HepG2 (cell line): Measurements from ENCODE around the gene JUND. TPM values are rescaled to one million over a fixed set of nuclear protein-coding genes. Genes with fewer than 3 reads are reported as not detected.
A peak's percentile ranks its signal among the peaks of the same experiment; 100 is the strongest.

ENCODE experiments used
- CHD2 ChIP-seq: IDR thresholded peaks from 2 replicates; pipeline ENCODE4 v1.6.1; 2011; ENCODE audit warnings: low read depth, low read length, improper control_type of control experiment
- ETV5 ChIP-seq: IDR thresholded peaks from 2 replicates; pipeline ENCODE4 v1.6.1; 2018; ENCODE audit warnings: missing biosample characterization, missing genetic modification reagents, inconsistent platforms, borderline replicate concordance
- HOXA9 ChIP-seq: sonication (generic); formaldehyde crosslinking; IDR thresholded peaks from 2 replicates; pipeline ENCODE4 v1.8.1; 2022; ENCODE audit warnings: missing genetic modification reagents, mild to moderate bottlenecking, moderate library complexity, borderline replicate concordance
- KAT8 ChIP-seq: IDR thresholded peaks from 2 replicates; pipeline ENCODE4 v1.6.1; 2016; ENCODE audit warnings: missing genetic modification reagents, missing compliant biosample characterization
- MATR3 ChIP-seq: sonication (generic); formaldehyde crosslinking; IDR thresholded peaks from 2 replicates; pipeline ENCODE4 v1.4.0; 2020; ENCODE audit warnings: missing genetic modification reagents
- NFIB ChIP-seq: sonication (generic); formaldehyde crosslinking; IDR thresholded peaks from 2 replicates; pipeline ENCODE4 v1.9.0; 2021; ENCODE audit warnings: missing genetic modification reagents, mild to moderate bottlenecking, borderline replicate concordance
- REL ChIP-seq: sonication (generic); formaldehyde crosslinking; conservative IDR thresholded peaks from 2 replicates; pipeline ENCODE4 v1.8.0; 2022; ENCODE audit warnings: mild to moderate bottlenecking, missing genetic modification reagents, moderate library complexity
- RFX5 ChIP-seq: IDR thresholded peaks from 2 replicates; pipeline ENCODE4 v1.6.1; 2011; ENCODE audit warnings: low read depth, low read length, improper control_type of control experiment
- SAP130 ChIP-seq: IDR thresholded peaks from 2 replicates; pipeline ENCODE4 v1.6.1; 2016; ENCODE audit warnings: low read depth
- STAT6 ChIP-seq: sonication (generic); formaldehyde crosslinking; IDR thresholded peaks from 2 replicates; pipeline ENCODE4 v1.4.0; 2020; ENCODE audit warnings: missing genetic modification reagents, mild to moderate bottlenecking, borderline replicate concordance
- TGIF2 ChIP-seq: IDR thresholded peaks from 2 replicates; pipeline ENCODE4 v1.6.1; 2016; ENCODE audit warnings: control low read depth, missing compliant biosample characterization
- TRIM24 ChIP-seq: sonication (generic); formaldehyde crosslinking; IDR thresholded peaks from 2 replicates; pipeline ENCODE4 v1.8.0; 2022; ENCODE audit warnings: mild to moderate bottlenecking, missing genetic modification reagents
- ZBTB21 ChIP-seq: sonication (generic); formaldehyde crosslinking; IDR thresholded peaks from 2 replicates; pipeline ENCODE4 v1.4.0; 2020; ENCODE audit warnings: missing genetic modification reagents
- ZFY ChIP-seq: sonication (generic); formaldehyde crosslinking; IDR thresholded peaks from 2 replicates; pipeline ENCODE4 v1.4.0; 2020; ENCODE audit warnings: missing genetic modification reagents
- ZNF33A ChIP-seq: sonication (generic); formaldehyde crosslinking; IDR thresholded peaks from 2 replicates; pipeline ENCODE4 v1.5.1; 2020; ENCODE audit warnings: missing genetic modification reagents, mild to moderate bottlenecking, moderate library complexity, borderline replicate concordance
- ZNF616 ChIP-seq: sonication (generic); formaldehyde crosslinking; IDR thresholded peaks from 2 replicates; pipeline ENCODE4 v1.5.0; 2020; ENCODE audit warnings: low read depth, mild to moderate bottlenecking, missing genetic modification reagents
- ZNF788 ChIP-seq: sonication (generic); formaldehyde crosslinking; IDR thresholded peaks from 2 replicates; pipeline ENCODE4 v1.5.0; 2020; ENCODE audit warnings: mild to moderate bottlenecking, missing genetic modification reagents, borderline replicate concordance
- ZNF878 ChIP-seq: sonication (generic); formaldehyde crosslinking; IDR thresholded peaks from 2 replicates; pipeline ENCODE4 v1.8.1; 2023; ENCODE audit warnings: mild to moderate bottlenecking, missing genetic modification reagents, moderate library complexity
- ZSCAN29 ChIP-seq: sonication (generic); formaldehyde crosslinking; conservative IDR thresholded peaks from 2 replicates; pipeline ENCODE4 v1.4.0; 2020; ENCODE audit warnings: mild to moderate bottlenecking, missing genetic modification reagents
- polyA plus RNA-seq, 8 experiments: library from polyadenylated mRNA; depleted of rRNA in 3 of 8; stranded (reverse) in 7 of 8; unstranded in 1 of 8; fragments of >200 nt; fragmentation: Illumina TruSeq in 4 of 8; extraction: Trizol in 4 of 8; gene quantifications; 2 replicates each; pipeline versions ENCODE4 v1.2.1 to v1.2.3, GENCODE V29; 2011 to 2016; ENCODE audit warnings: low read depth in 4 of 8, missing spikeins in 1 of 8, mixed read lengths in 1 of 8; ENCODE audit not compliant: insufficient read depth in 1 of 8
- total RNA-seq, 5 experiments: library from RNA; depleted of rRNA; stranded (reverse); fragments of >200 nt; fragmentation: Illumina TruSeq; extraction: Trizol; gene quantifications; 2 replicates each; pipeline ENCODE4 v1.2.3, GENCODE V29; 2016; ENCODE audit warnings: low read depth in 1 of 5
- TF ChIP-seq, protein P1 (sequence below): sonication (generic); formaldehyde crosslinking; IDR thresholded peaks from 2 replicates; pipeline ENCODE4 v1.5.0; 2020; ENCODE audit warnings: mild to moderate bottlenecking, missing genetic modification reagents, borderline replicate concordance
- TF ChIP-seq, protein P2 (sequence below): sonication (generic); formaldehyde crosslinking; IDR thresholded peaks from 2 replicates; pipeline ENCODE4 v1.4.0; 2020; ENCODE audit warnings: missing genetic modification reagents; ENCODE audit errors: not compliant biosample characterization
- TF ChIP-seq, protein P3 (sequence below): sonication (generic); formaldehyde crosslinking; IDR thresholded peaks from 2 replicates; pipeline ENCODE4 v1.4.0; 2020; ENCODE audit warnings: mild to moderate bottlenecking, low read depth, missing genetic modification reagents

JUND gene
- total and polyA plus RNA-seq, 2 of the 13 experiments (the other 11 are each of a cell fraction or from before 2014, with no cell fraction given) = 41.2 to 59.8 TPM

- TF ChIP-seq, protein P1, sequence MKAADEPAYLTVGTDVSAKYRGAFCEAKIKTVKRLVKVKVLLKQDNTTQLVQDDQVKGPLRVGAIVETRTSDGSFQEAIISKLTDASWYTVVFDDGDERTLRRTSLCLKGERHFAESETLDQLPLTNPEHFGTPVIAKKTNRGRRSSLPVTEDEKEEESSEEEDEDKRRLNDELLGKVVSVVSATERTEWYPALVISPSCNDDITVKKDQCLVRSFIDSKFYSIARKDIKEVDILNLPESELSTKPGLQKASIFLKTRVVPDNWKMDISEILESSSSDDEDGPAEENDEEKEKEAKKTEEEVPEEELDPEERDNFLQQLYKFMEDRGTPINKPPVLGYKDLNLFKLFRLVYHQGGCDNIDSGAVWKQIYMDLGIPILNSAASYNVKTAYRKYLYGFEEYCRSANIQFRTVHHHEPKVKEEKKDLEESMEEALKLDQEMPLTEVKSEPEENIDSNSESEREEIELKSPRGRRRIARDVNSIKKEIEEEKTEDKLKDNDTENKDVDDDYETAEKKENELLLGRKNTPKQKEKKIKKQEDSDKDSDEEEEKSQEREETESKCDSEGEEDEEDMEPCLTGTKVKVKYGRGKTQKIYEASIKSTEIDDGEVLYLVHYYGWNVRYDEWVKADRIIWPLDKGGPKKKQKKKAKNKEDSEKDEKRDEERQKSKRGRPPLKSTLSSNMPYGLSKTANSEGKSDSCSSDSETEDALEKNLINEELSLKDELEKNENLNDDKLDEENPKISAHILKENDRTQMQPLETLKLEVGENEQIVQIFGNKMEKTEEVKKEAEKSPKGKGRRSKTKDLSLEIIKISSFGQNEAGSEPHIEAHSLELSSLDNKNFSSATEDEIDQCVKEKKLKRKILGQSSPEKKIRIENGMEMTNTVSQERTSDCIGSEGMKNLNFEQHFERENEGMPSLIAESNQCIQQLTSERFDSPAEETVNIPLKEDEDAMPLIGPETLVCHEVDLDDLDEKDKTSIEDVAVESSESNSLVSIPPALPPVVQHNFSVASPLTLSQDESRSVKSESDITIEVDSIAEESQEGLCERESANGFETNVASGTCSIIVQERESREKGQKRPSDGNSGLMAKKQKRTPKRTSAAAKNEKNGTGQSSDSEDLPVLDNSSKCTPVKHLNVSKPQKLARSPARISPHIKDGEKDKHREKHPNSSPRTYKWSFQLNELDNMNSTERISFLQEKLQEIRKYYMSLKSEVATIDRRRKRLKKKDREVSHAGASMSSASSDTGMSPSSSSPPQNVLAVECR (CRISPR knock-in tag) = no peak
- no peak for TF ChIP-seq HOXA9
- no peak for TF ChIP-seq CHD2
- no peak for TF ChIP-seq TRIM24 (CRISPR knock-in tag)
- TF ChIP-seq STAT6 (CRISPR knock-in tag) = no peak
- no peak for TF ChIP-seq ZNF616
- 0 out of 2 replicates have a peak, but pooled peaks have one; percentile 59 for TF ChIP-seq ZNF33A (CRISPR knock-in tag)
- TF ChIP-seq ZSCAN29 (CRISPR knock-in tag) = no peak
- no peak for TF ChIP-seq ZNF788
- 0 out of 2 replicates have a peak, but pooled peaks have one; percentile 29 for TF ChIP-seq REL
- TF ChIP-seq ZFY = peak; percentile 84
- TF ChIP-seq, protein P2, sequence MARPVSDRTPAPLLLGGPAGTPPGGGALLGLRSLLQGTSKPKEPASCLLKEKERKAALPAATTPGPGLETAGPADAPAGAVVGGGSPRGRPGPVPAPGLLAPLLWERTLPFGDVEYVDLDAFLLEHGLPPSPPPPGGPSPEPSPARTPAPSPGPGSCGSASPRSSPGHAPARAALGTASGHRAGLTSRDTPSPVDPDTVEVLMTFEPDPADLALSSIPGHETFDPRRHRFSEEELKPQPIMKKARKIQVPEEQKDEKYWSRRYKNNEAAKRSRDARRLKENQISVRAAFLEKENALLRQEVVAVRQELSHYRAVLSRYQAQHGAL (CRISPR knock-in tag) = no peak
- TF ChIP-seq KAT8 (CRISPR knock-in tag) = peak; percentile 27; the same call in 1 of the 2 replicates
- no peak for TF ChIP-seq NFIB (CRISPR knock-in tag)
- TF ChIP-seq MATR3 (CRISPR knock-in tag) = no peak
- no peak for TF ChIP-seq RFX5
- 0 out of 2 replicates have a peak, but pooled peaks have one; percentile 17 for TF ChIP-seq ZNF878 (CRISPR knock-in tag)
- TF ChIP-seq ZBTB21 (CRISPR knock-in tag) = no peak
- TF ChIP-seq TGIF2 (CRISPR knock-in tag) = peak; percentile 17; the same call in 1 of the 2 replicates
- TF ChIP-seq, protein P3, sequence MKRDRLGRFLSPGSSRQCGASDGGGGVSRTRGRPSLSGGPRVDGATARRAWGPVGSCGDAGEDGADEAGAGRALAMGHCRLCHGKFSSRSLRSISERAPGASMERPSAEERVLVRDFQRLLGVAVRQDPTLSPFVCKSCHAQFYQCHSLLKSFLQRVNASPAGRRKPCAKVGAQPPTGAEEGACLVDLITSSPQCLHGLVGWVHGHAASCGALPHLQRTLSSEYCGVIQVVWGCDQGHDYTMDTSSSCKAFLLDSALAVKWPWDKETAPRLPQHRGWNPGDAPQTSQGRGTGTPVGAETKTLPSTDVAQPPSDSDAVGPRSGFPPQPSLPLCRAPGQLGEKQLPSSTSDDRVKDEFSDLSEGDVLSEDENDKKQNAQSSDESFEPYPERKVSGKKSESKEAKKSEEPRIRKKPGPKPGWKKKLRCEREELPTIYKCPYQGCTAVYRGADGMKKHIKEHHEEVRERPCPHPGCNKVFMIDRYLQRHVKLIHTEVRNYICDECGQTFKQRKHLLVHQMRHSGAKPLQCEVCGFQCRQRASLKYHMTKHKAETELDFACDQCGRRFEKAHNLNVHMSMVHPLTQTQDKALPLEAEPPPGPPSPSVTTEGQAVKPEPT (CRISPR knock-in tag) = no peak
- peak; percentile 53; the same call in 1 of the 2 replicates for TF ChIP-seq SAP130 (CRISPR knock-in tag)
- TF ChIP-seq ETV5 (CRISPR knock-in tag) = peak; percentile 39; the same call in 1 of the 2 replicates
Measured at GRCh38 chr19:18322318-18322758, 40.9 kb upstream of the JUND start (continued).
